ENCODE data around the gene MKKS.

- TF ChIP-seq POLR2A (IDR thresholded peaks at IDR 0.05) (no peak), POLR2AphosphoS5 (IDR thresholded peaks at IDR 0.05) (no peak), CTCF (IDR thresholded peaks at IDR 0.05 in 8 of 11, conservative IDR thresholded peaks at IDR 0.05 in 3 of 11) (no peak)
These were observed 77.4 kb downstream of the MKKS start for GRCh38 chr20:10356628-10357027.
